Naive thymus-derived CD8-positive, alpha-beta T cell (primary cell): ENCODE measurements around the gene PNMA6F. TPM values are rescaled to one million over a fixed set of nuclear protein-coding genes. Genes with fewer than 3 reads are reported as not detected.
"Not testable (repeated sequence)": the region's sequence is repeated elsewhere in the genome, so short reads cannot be mapped to it uniquely, and the experiment has no call there.

Experiments
- ATAC-seq, 2 donors: fragments of 150-1000 bp; cut with Tn5 transposase in 1 of 2; sonication (Bioruptor Pico), chemical (Tn5 transposase) in 1 of 2; 1 replicate in 1 of 2; 2 replicates in 1 of 2; pipeline ENCODE4 v1.10.0; 2021; ENCODE audit warnings: mild to moderate bottlenecking in 2 of 2, moderate library complexity in 2 of 2
- POLR2A ChIA-PET: fragments of 350-600 bp; sonication (Branson Sonifier 250); formaldehyde crosslinking; loops from one replicate; lab custom pipeline; 2021; ENCODE audit warnings: antibody characterized with exemption; lab: Charles Lee
- DNase-seq, 10 donors: peaks; one replicate each; pipeline versions ENCODE4 v3.0.0 to v3.0.0-alpha.2; 2020 to 2022
- H3K27ac Mint-ChIP-seq, 10 donors: one replicate each; pipeline ENCODE4 v1.8.0; 2020 to 2022; ENCODE audit warnings: mild to moderate bottlenecking in 10 of 10, mixed read lengths in 10 of 10, moderate library complexity in 4 of 10, inconsistent platforms in 1 of 10
- H3K27me3 Mint-ChIP-seq, 5 donors: one replicate each; pipeline ENCODE4 v1.8.0; 2021 to 2022; ENCODE audit warnings: mixed read lengths in 5 of 5
- H3K36me3 Mint-ChIP-seq, 3 donors: one replicate each; pipeline ENCODE4 v1.8.0; 2020 to 2022; ENCODE audit warnings: mixed read lengths in 3 of 3, mild to moderate bottlenecking in 2 of 3, inconsistent platforms in 1 of 3
- H3K4me1 Mint-ChIP-seq, 4 donors: one replicate each; pipeline ENCODE4 v1.8.0; 2021 to 2022; ENCODE audit warnings: mixed read lengths in 4 of 4
- H3K4me3 Mint-ChIP-seq, 10 donors: one replicate each; pipeline ENCODE4 v1.8.0; 2020 to 2022; ENCODE audit warnings: mild to moderate bottlenecking in 10 of 10, mixed read lengths in 10 of 10, moderate library complexity in 6 of 10, inconsistent platforms in 1 of 10
- H3K9me3 Mint-ChIP-seq, 9 donors: one replicate each; pipeline ENCODE4 v1.8.0; 2020 to 2022; ENCODE audit warnings: mixed read lengths in 9 of 9, mild to moderate bottlenecking in 3 of 9, inconsistent platforms in 1 of 9, moderate library complexity in 1 of 9
- polyA plus RNA-seq, 3 donors: library from polyadenylated mRNA; unstranded; fragments of 300-500 nt; fragmentation: Illumina TruSeq; gene quantifications; one replicate each; pipeline ENCODE4 v1.2.3, GENCODE V29; 2021
- total RNA-seq, 8 experiments: library from RNA in 2 of 8; stranded (reverse) in 2 of 8; gene quantifications; one replicate each; pipeline ENCODE4 v1.2.3 and lab custom pipeline; 2021 to 2026

Gene PNMA6F
- total and polyA plus RNA-seq, 5 experiments from 2014 or later: not detected

- H3K27ac Mint-ChIP-seq, H3K27me3 Mint-ChIP-seq, DNase-seq, ATAC-seq, H3K4me3 Mint-ChIP-seq, POLR2A ChIA-PET, H3K9me3 Mint-ChIP-seq, H3K4me1 Mint-ChIP-seq, H3K36me3 Mint-ChIP-seq: not testable (repeated sequence)
These were observed 39.8 kb downstream of the PNMA6F start for GRCh38 chrX:153281784-153282183.

DNA sequence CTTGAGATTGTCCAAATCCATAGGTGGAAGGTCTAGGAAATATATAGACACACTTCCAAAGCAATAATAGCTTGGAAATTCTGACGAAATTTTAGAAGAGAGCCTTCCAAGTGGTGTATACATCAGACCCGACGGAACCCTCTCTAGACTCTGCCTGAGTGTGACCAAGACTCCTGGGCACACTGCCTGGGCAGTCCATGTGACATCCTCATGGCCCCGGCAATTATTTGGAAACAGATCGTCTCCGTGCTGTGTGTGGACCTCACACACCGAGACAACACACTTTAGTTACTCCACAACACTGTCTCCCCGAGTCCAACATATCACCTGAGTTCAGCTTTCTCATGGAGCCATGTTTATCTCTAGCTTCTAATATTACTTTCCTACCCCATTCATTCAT is 42.3 kb downstream of the PNMA6F start:
- H3K4me3 Mint-ChIP-seq, H3K27me3 Mint-ChIP-seq, ATAC-seq, H3K9me3 Mint-ChIP-seq, H3K27ac Mint-ChIP-seq, POLR2A ChIA-PET, H3K4me1 Mint-ChIP-seq, DNase-seq, H3K36me3 Mint-ChIP-seq: not testable (repeated sequence)

GRCh38 chrX:153276049-153276448 is 45.5 kb downstream of the PNMA6F start:
- H3K36me3 Mint-ChIP-seq: not testable (repeated sequence)

GRCh38 chrX:153275418-153275817 is 46.1 kb downstream of the PNMA6F start:
- not testable (repeated sequence) for H3K36me3 Mint-ChIP-seq

More at GRCh38 chrX:153276049-153276448, 45.5 kb downstream of the PNMA6F start:
- H3K4me1 Mint-ChIP-seq, ATAC-seq, H3K4me3 Mint-ChIP-seq, H3K27me3 Mint-ChIP-seq, H3K9me3 Mint-ChIP-seq, DNase-seq, POLR2A ChIA-PET, H3K27ac Mint-ChIP-seq: not testable (repeated sequence)

GRCh38 chrX:153272584-153272983 is 49.0 kb downstream of the PNMA6F start:
- POLR2A ChIA-PET, H3K27me3 Mint-ChIP-seq, DNase-seq, H3K36me3 Mint-ChIP-seq, H3K4me1 Mint-ChIP-seq, ATAC-seq, H3K9me3 Mint-ChIP-seq, H3K4me3 Mint-ChIP-seq, H3K27ac Mint-ChIP-seq: not testable (repeated sequence)

More at GRCh38 chrX:153275418-153275817, 46.1 kb downstream of the PNMA6F start:
- H3K27me3 Mint-ChIP-seq, H3K4me1 Mint-ChIP-seq, ATAC-seq, H3K27ac Mint-ChIP-seq, DNase-seq, H3K4me3 Mint-ChIP-seq, POLR2A ChIA-PET, H3K9me3 Mint-ChIP-seq: not testable (repeated sequence)

GRCh38 chrX:153272070-153272469 is 49.5 kb downstream of the PNMA6F start:
- H3K27me3 Mint-ChIP-seq, H3K4me1 Mint-ChIP-seq, ATAC-seq, H3K36me3 Mint-ChIP-seq, H3K9me3 Mint-ChIP-seq, H3K4me3 Mint-ChIP-seq, DNase-seq, POLR2A ChIA-PET, H3K27ac Mint-ChIP-seq: not testable (repeated sequence)

Other genes starting within 250 kb of the PNMA6F start
- gene PNMA6A, start 249.3 kb downstream of the PNMA6F start, total RNA-seq: under 1 TPM; 0.55 to 0.75 TPM
- not detected for gene PNMA6A, start 249.3 kb downstream of the PNMA6F start, polyA plus RNA-seq
- not detected for gene MAGEA1, start 142.5 kb downstream of the PNMA6F start, total RNA-seq
- not detected for gene MAGEA1, start 142.5 kb downstream of the PNMA6F start, polyA plus RNA-seq
- gene ZNF275, start 12.4 kb upstream of the PNMA6F start, total RNA-seq: 10 to 100 TPM; 14.8 to 17.1 TPM
- gene ZNF275, start 12.4 kb upstream of the PNMA6F start, polyA plus RNA-seq: 1 to 10 TPM; 4.8 to 7.5 (median 5.0) TPM
- gene PNMA6E, start 79.6 kb upstream of the PNMA6F start, total RNA-seq: not detected
- gene PNMA6E, start 79.6 kb upstream of the PNMA6F start, polyA plus RNA-seq: not detected
- gene ZFP92, start 89.7 kb upstream of the PNMA6F start, total RNA-seq: under 1 TPM; 0.47 to 0.49 TPM
- under 1 TPM; 0.06 to 0.24 (median 0.19) TPM for gene ZFP92, start 89.7 kb upstream of the PNMA6F start, polyA plus RNA-seq
- 1 to 10 TPM; 4.6 to 5.5 TPM for gene TREX2, start 124.3 kb upstream of the PNMA6F start, total RNA-seq
- gene TREX2, start 124.3 kb upstream of the PNMA6F start, polyA plus RNA-seq: 1 to 10 TPM in 1 of 3 donors, under 1 TPM in 2; 0.30 to 1.2 (median 0.32) TPM
- gene HAUS7, start 148.8 kb upstream of the PNMA6F start, total RNA-seq: 10 to 100 TPM; 33.3 to 38.9 TPM
- 10 to 100 TPM; 19.6 to 30.1 (median 25.6) TPM for gene HAUS7, start 148.8 kb upstream of the PNMA6F start, polyA plus RNA-seq
- not detected for gene BGN, start 173.2 kb upstream of the PNMA6F start, total RNA-seq
- not detected for gene BGN, start 173.2 kb upstream of the PNMA6F start, polyA plus RNA-seq
- gene ATP2B3, start 195.9 kb upstream of the PNMA6F start, total RNA-seq: not detected
- gene ATP2B3, start 195.9 kb upstream of the PNMA6F start, polyA plus RNA-seq: not detected